GM12878 (cell line): ENCODE measurements around the gene ANKRD65. TPM values are rescaled to one million over a fixed set of nuclear protein-coding genes. Genes with fewer than 3 reads are reported as not detected.

Experiments
- ATAC-seq: fragments of 200-7000 bp; cut with Tn5 transposase; 3 replicates; pipeline ENCODE4 v1.9.1; 2020; ENCODE audit warnings: mild to moderate bottlenecking, moderate library complexity
- BruUV-seq: library from RNA; stranded (reverse); fragments of 400-500 nt; replicated peaks from 2 replicates; lab custom pipeline; 2021; lab: Mats Ljungman, UMichigan
- CTCF ChIA-PET: fragments of 300-600 bp; sonication (Branson Sonifier 250); formaldehyde crosslinking; extraction: SDS; loops from one replicate; lab custom pipeline; 2021; ENCODE audit warnings: inconsistent platforms; lab: Yijun Ruan, JAX
- POLR2A ChIA-PET: fragments of 350-600 bp; formaldehyde crosslinking; extraction: SDS; loops from one replicate; lab custom pipeline; 2021; ENCODE audit warnings: inconsistent platforms; lab: Charles Lee
- RAD21 ChIA-PET: fragments of 300-600 bp; sonication (Branson Sonifier 250); formaldehyde crosslinking; loops from one replicate; lab custom pipeline; 2023; ENCODE audit warnings: antibody characterized with exemption; ENCODE audit not compliant: unreplicated experiment; lab: Charles Lee
- SMC1A ChIA-PET: fragments of 300-600 bp; sonication (Branson Sonifier 250); formaldehyde crosslinking; loops from one replicate; lab custom pipeline; 2023; ENCODE audit not compliant: unreplicated experiment, uncharacterized antibody; lab: Charles Lee
- DNase-seq: peaks from one replicate; pipeline ENCODE4 v3.0.0-alpha.2; 2011; ENCODE audit warnings: low read depth, low spot score
- FAIRE-seq: peaks from 3 replicates; lab custom pipeline; 2011; peaks lifted over from hg19 to GRCh38; lab: Jason Lieb, UNC
- H2AFZ ChIP-seq: 2 replicates; pipeline ENCODE4 v1.6.0; 2011; ENCODE audit warnings: low read depth, low read length, control low read depth; ENCODE audit not compliant: control insufficient read depth
- H3K27ac ChIP-seq: 2 replicates; pipeline ENCODE4 v1.5.1; 2011; ENCODE audit warnings: control low read depth; ENCODE audit not compliant: control insufficient read depth, insufficient read depth
- H3K27me3 ChIP-seq, 2 experiments: replicated peaks in 1 of 2; 2 replicates each; pipeline versions ENCODE4 v1.6.0 to v1.6.1; 2011; ENCODE audit warnings: low read length in 1 of 2; ENCODE audit not compliant: control insufficient read depth in 2 of 2, insufficient read depth in 2 of 2
- H3K36me3 ChIP-seq, 2 experiments: 2 replicates each; pipeline ENCODE4 v1.5.1; 2011; ENCODE audit warnings: low read length in 1 of 2; ENCODE audit not compliant: control insufficient read depth in 2 of 2, insufficient read depth in 2 of 2
- H3K4me1 ChIP-seq: 2 replicates; pipeline ENCODE4 v1.6.1; 2011; ENCODE audit warnings: mild to moderate bottlenecking, low read length, moderate library complexity, mixed read lengths; ENCODE audit not compliant: control insufficient read depth, insufficient read depth
- H3K4me2 ChIP-seq: 2 replicates; pipeline ENCODE4 v1.6.0; 2011; ENCODE audit warnings: control low read depth; ENCODE audit not compliant: control insufficient read depth, insufficient read depth
- H3K4me3 ChIP-seq: fragments of 200-600 bp; sonication (generic); 2 replicates; pipeline ENCODE4 v1.5.1; 2016
- H3K79me2 ChIP-seq: 2 replicates; pipeline ENCODE4 v1.6.0; 2011; ENCODE audit warnings: low read length; ENCODE audit not compliant: control insufficient read depth, insufficient read depth
- H3K9ac ChIP-seq: 2 replicates; pipeline ENCODE4 v1.8.0; 2011; ENCODE audit warnings: low read length, control low read depth, mixed read lengths; ENCODE audit not compliant: control insufficient read depth, insufficient read depth
- H3K9me3 ChIP-seq: replicated peaks from 3 replicates; pipeline ENCODE4 v1.5.1; 2011; ENCODE audit warnings: mild to moderate bottlenecking, low read length; ENCODE audit not compliant: control insufficient read depth, insufficient read depth
- H4K20me1 ChIP-seq: 2 replicates; pipeline ENCODE4 v1.6.0; 2011; ENCODE audit not compliant: control insufficient read depth, insufficient read depth
- NR2C2 ChIP-seq: IDR thresholded peaks from 2 replicates; pipeline ENCODE4 v1.6.1; 2011; ENCODE audit warnings: borderline replicate concordance, low read depth; ENCODE audit not compliant: control insufficient read depth, insufficient read length
- RB1 ChIP-seq: fragments of 450-650 bp; formaldehyde crosslinking; IDR thresholded peaks from 2 replicates; pipeline ENCODE4 v1.6.1; 2017; ENCODE audit warnings: mild to moderate bottlenecking, borderline replicate concordance
- TCF3 ChIP-seq: IDR thresholded peaks from 2 replicates; pipeline ENCODE4 v1.6.1; 2012; ENCODE audit warnings: low read depth, mild to moderate bottlenecking, low read length, borderline replicate concordance; ENCODE audit not compliant: insufficient read depth
- WGBS: methylation state at CpG from one replicate; pipeline ENCODE4 v1.1.6; 2016; ENCODE audit warnings: low lambda C conversion rate; ENCODE audit not compliant: insufficient replicate concordance, insufficient coverage; ENCODE audit errors: missing lambda C conversion rate; 5-methylcytosine and 5-hydroxymethylcytosine counted together
- in situ Hi-C: fragments of 300-500 bp; cut with MboI; formaldehyde crosslinking; loops from 9 replicates; pipeline ENCODE4 v1.14.3; 2018; ENCODE audit warnings: mixed read lengths
- intact Hi-C: fragments of 100-400 bp; cut with micrococcal nuclease; formaldehyde crosslinking; loops from one replicate; pipeline ENCODE4 v1.14.2; 2022; ENCODE audit not compliant: unreplicated experiment
- polyA plus RNA-seq, 11 experiments: library from polyadenylated mRNA; depleted of rRNA in 4 of 11; unstranded in 6 of 11; stranded (reverse) in 5 of 11; fragments of >200 nt; fragmentation: Nextera tagmentation in 4 of 11; fragmentation: Illumina TruSeq in 1 of 11; extraction: Ambion mirVana in 4 of 11; extraction: Trizol in 1 of 11; gene quantifications; 1 replicate in 1 of 11; 2 replicates in 10 of 11; pipeline versions ENCODE4 v1.2.1 to v1.2.3, GENCODE V29; 2011 to 2016; ENCODE audit warnings: inconsistent platforms in 2 of 11, missing spikeins in 2 of 11, low read depth in 1 of 11
- total RNA-seq, 4 experiments: library from RNA; depleted of rRNA in 3 of 4; stranded (reverse); fragments of >200 nt in 3 of 4; fragmentation: Illumina TruSeq in 1 of 4; extraction: Trizol in 1 of 4; gene quantifications; 2 replicates each; pipeline versions ENCODE4 v1.2.1 to v1.2.3, GENCODE V29; 2013 to 2021
- TF ChIP-seq, protein P1 (sequence below): IDR thresholded peaks from 2 replicates; pipeline ENCODE4 v1.6.1; 2012; ENCODE audit warnings: improper control_type of control experiment, low read depth, low read length; ENCODE audit not compliant: insufficient replicate concordance

ANKRD65 gene
- total and polyA plus RNA-seq, 10 of the 15 experiments (the other 5 are each of a cell fraction or from before 2014, with no cell fraction given): 0.05 to 2.8 (median 0.37) TPM

DNA sequence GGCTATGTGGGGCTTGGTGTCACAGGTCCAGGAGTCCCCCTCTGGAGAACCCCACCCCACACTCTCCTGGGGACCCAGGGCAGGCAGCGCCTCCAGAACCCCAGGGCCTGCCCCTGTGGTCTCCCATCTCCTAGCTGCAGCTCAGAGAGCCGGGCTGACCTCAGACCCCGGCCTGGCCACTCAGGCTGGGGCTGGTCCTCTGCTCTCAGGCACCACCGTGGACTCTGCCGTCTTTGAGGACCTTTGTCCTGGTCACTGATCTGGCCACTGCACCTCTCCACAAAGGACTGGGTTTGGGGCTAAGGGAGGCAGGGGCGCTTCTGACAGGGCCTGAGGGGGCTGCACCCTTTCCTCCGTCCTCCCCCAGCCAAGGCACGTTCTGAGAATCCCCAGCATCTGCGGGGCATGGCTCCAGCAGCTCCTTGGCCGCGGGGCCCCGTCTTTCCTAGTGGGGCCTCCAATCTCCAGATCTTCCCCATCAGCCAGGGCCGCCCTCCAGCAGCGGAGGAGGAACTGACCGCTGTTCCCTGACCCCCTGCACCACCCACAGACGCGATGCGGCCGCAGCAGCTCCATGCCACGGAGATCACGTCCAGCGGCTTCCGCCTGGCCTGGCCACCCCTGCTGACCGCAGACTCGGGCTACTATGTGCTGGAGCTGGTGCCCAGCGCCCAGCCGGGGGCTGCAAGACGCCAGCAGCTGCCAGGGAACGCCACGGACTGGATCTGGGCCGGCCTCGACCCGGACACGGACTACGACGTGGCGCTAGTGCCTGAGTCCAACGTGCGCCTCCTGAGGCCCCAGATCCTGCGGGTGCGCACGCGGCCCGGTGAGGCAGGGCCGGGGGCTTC, 17.7 kb upstream of the ANKRD65 start:
- intact Hi-C loops (no loop called here), in situ Hi-C loops (no loop called here)
- no peaks in the 10 kb centered on the region for H3K79me2 ChIP-seq
- H3K9me3 ChIP-seq: no peaks in the 10 kb centered on the region
- no peak for ATAC-seq
- no peak overlapping the region; the same call in 1 of the 2 replicates for H3K4me2 ChIP-seq
- H3K27me3 ChIP-seq: peaks cover 0 to 11% of the 10 kb centered on the region in 2 experiments; a peak in 3 of 4 replicates
- RAD21 ChIA-PET: interaction anchor here (0.8 to 1.6 kb wide), 7 partner anchors 17 to 67 kb away, joined by 3 to 8 read pairs (median 4); partner anchors contain the start of gene AURKAIP1
- SMC1A ChIA-PET: interaction anchor here (0.9 to 1.3 kb wide), 4 partner anchors 24 to 65 kb away, joined by 3 to 4 read pairs (median 3); no protein-coding TSS in a partner anchor
- no peak for DNase-seq
- WGBS: 71% methylated on average over 45 of the region's 45 CpGs
- no peak overlapping the region for H2AFZ ChIP-seq
- H3K27ac ChIP-seq: no peak overlapping the region
- H3K36me3 ChIP-seq: no peaks in the 10 kb centered on the region
- BruUV-seq: no TSS peak
- H3K4me1 ChIP-seq: peaks cover 24% of the 10 kb centered on the region
- TF ChIP-seq TCF3 (no peak), RB1 (no peak), NR2C2 (no peak)
- TF ChIP-seq, protein P1, sequence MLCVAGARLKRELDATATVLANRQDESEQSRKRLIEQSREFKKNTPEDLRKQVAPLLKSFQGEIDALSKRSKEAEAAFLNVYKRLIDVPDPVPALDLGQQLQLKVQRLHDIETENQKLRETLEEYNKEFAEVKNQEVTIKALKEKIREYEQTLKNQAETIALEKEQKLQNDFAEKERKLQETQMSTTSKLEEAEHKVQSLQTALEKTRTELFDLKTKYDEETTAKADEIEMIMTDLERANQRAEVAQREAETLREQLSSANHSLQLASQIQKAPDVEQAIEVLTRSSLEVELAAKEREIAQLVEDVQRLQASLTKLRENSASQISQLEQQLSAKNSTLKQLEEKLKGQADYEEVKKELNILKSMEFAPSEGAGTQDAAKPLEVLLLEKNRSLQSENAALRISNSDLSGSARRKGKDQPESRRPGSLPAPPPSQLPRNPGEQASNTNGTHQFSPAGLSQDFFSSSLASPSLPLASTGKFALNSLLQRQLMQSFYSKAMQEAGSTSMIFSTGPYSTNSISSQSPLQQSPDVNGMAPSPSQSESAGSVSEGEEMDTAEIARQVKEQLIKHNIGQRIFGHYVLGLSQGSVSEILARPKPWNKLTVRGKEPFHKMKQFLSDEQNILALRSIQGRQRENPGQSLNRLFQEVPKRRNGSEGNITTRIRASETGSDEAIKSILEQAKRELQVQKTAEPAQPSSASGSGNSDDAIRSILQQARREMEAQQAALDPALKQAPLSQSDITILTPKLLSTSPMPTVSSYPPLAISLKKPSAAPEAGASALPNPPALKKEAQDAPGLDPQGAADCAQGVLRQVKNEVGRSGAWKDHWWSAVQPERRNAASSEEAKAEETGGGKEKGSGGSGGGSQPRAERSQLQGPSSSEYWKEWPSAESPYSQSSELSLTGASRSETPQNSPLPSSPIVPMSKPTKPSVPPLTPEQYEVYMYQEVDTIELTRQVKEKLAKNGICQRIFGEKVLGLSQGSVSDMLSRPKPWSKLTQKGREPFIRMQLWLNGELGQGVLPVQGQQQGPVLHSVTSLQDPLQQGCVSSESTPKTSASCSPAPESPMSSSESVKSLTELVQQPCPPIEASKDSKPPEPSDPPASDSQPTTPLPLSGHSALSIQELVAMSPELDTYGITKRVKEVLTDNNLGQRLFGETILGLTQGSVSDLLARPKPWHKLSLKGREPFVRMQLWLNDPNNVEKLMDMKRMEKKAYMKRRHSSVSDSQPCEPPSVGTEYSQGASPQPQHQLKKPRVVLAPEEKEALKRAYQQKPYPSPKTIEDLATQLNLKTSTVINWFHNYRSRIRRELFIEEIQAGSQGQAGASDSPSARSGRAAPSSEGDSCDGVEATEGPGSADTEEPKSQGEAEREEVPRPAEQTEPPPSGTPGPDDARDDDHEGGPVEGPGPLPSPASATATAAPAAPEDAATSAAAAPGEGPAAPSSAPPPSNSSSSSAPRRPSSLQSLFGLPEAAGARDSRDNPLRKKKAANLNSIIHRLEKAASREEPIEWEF: no peak
- CTCF ChIA-PET: interaction anchor here (0.6 to 2.3 kb wide), 11 partner anchors 10 to 91 kb away, joined by 3 to 15 read pairs (median 6); no protein-coding TSS in a partner anchor
- FAIRE-seq: no peak
- no peak overlapping the region for H3K9ac ChIP-seq
- no peak overlapping the region for H3K4me3 ChIP-seq
- POLR2A ChIA-PET: interaction anchor here (0.6 to 1.7 kb wide), 8 partner anchors 16 to 328 kb away, joined by 3 to 10 read pairs (median 4); partner anchors contain the start of gene CCNL2
- H4K20me1 ChIP-seq: no peaks in the 10 kb centered on the region
